ENCODE data around the gene RDX.

RDX gene

DNA sequence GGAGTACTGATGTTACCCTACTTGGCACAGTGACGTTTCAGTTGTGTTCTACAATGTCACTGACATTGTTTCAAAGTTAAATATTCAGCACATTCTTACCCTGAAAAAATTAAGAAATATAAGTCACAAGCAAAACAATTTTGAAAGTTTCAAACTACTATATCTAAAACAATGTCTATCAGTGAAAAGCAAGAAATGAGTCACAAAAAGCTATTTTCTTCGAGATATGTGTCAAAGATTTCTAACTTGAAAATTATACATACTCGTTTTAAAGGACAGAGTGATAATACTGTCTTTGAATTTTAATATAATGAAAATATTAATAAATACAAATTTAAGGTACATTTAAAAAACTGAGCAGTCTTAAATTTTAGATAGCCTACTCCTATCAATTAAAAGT, 42.9 kb downstream of the RDX start:
- Histone ChIP-seq H3K4me2 (ENCODE audit: low read depth, low read length) (no peak overlapping the region), H3K36me3 (replicated peaks; ENCODE audit: insufficient read depth, low read length) (peaks cover 6% of the 10 kb centered on the region; the same call in 1 of the 2 replicates), H3K4me3 (ENCODE audit: low read length) (no peak overlapping the region), H3K9ac (ENCODE audit: low read length) (no peak overlapping the region), H3K4me1 (ENCODE audit: low read length) (no peaks in the 10 kb centered on the region), H2AFZ (ENCODE audit: low read length) (no peak overlapping the region), H3K9me3 (replicated peaks; ENCODE audit: insufficient read depth, low read length) (no peaks in the 10 kb centered on the region), H4K20me1 (ENCODE audit: insufficient read depth, low read length) (no peaks in the 10 kb centered on the region), H3K9me2 (replicated peaks; ENCODE audit: insufficient read depth, low read length) (no peaks in the 10 kb centered on the region), H3K79me2 (ENCODE audit: low read length) (no peaks in the 10 kb centered on the region), H3F3A (ENCODE audit: insufficient read depth, low read length) (no peaks in the 10 kb centered on the region), H3K27ac (ENCODE audit: low read length) (no peak overlapping the region), H3K27me3 (replicated peaks; ENCODE audit: insufficient read depth, low read length) (no peaks in the 10 kb centered on the region)
- no peak for DNase-seq
- no peak for TF ChIP-seq EZH2phosphoT487 (IDR thresholded peaks at IDR 0.05; ENCODE audit: low read length)
- TF ChIP-seq, protein P1, sequence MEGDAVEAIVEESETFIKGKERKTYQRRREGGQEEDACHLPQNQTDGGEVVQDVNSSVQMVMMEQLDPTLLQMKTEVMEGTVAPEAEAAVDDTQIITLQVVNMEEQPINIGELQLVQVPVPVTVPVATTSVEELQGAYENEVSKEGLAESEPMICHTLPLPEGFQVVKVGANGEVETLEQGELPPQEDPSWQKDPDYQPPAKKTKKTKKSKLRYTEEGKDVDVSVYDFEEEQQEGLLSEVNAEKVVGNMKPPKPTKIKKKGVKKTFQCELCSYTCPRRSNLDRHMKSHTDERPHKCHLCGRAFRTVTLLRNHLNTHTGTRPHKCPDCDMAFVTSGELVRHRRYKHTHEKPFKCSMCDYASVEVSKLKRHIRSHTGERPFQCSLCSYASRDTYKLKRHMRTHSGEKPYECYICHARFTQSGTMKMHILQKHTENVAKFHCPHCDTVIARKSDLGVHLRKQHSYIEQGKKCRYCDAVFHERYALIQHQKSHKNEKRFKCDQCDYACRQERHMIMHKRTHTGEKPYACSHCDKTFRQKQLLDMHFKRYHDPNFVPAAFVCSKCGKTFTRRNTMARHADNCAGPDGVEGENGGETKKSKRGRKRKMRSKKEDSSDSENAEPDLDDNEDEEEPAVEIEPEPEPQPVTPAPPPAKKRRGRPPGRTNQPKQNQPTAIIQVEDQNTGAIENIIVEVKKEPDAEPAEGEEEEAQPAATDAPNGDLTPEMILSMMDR (IDR thresholded peaks at IDR 0.05; ENCODE audit: low read length) = no peak
- TF ChIP-seq EZH2 (optimal IDR thresholded peaks at IDR 0.05; ENCODE audit: low read depth, low read length) = no peak

DNA sequence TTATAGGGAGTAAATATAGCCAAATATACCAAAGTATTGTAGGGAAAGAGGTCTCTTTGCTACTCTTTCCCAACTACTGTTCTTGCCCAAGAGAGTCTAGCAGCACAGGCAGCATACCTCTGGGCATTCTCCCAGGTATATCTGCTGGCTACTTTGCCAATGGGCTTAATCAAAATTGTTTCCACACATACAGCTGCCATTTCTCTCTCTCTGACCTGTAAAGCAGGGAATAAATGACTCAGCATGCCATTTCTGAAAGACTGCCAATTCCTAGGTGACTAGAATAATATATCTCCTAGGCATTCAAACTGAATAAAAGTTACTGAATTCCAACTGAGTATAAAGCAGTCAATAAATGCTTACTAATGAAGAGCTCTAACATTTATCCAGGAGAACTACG, 44.6 kb downstream of the RDX start:
- no peaks in the 10 kb centered on the region for H3F3A ChIP-seq (ENCODE audit: insufficient read depth, low read length)
- no peaks in the 10 kb centered on the region for H3K9me3 ChIP-seq (replicated peaks; ENCODE audit: insufficient read depth, low read length)
- TF ChIP-seq EZH2 (optimal IDR thresholded peaks at IDR 0.05; ENCODE audit: low read depth, low read length) = no peak
- TF ChIP-seq EZH2phosphoT487 (IDR thresholded peaks at IDR 0.05; ENCODE audit: low read length) = no peak
- TF ChIP-seq, protein P1 (IDR thresholded peaks at IDR 0.05; ENCODE audit: low read length) = no peak
- peaks cover 4% of the 10 kb centered on the region; the same call in 1 of the 2 replicates for H3K36me3 ChIP-seq (replicated peaks; ENCODE audit: insufficient read depth, low read length)
- no peak for DNase-seq
- no peak overlapping the region for H3K9ac ChIP-seq (ENCODE audit: low read length)
- no peak overlapping the region for H3K27ac ChIP-seq (ENCODE audit: low read length)
- H3K79me2 ChIP-seq (ENCODE audit: low read length) = no peaks in the 10 kb centered on the region
- no peak overlapping the region for H3K4me2 ChIP-seq (ENCODE audit: low read depth, low read length)
- no peaks in the 10 kb centered on the region for H3K27me3 ChIP-seq (replicated peaks; ENCODE audit: insufficient read depth, low read length)
- no peak overlapping the region for H2AFZ ChIP-seq (ENCODE audit: low read length)
- H3K9me2 ChIP-seq (replicated peaks; ENCODE audit: insufficient read depth, low read length) = no peaks in the 10 kb centered on the region
- H4K20me1 ChIP-seq (ENCODE audit: insufficient read depth, low read length) = no peaks in the 10 kb centered on the region
- no peaks in the 10 kb centered on the region for H3K4me1 ChIP-seq (ENCODE audit: low read length)
- H3K4me3 ChIP-seq (ENCODE audit: low read length) = no peak overlapping the region

DNA sequence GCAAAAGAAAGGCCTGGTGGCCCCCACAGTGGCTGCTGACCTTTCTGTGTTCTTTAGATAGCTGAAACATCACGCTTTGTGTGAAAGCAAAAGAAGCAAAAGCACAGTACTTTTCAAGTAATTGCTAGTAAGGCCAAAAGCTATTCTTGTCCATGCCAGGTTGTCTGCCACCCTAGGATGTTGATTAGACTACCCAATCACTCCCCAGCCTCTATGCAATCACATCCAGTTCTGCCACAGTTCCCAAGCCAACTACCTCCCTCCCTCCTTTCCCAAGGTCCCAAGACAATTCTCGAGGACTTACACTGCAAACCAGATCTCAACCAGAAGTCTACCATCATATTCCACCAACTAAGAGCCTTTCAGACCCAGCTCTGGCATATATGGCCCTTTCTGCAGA, 46.2 kb downstream of the RDX start:
- TF ChIP-seq EZH2 (optimal IDR thresholded peaks at IDR 0.05; ENCODE audit: low read depth, low read length) = no peak
- TF ChIP-seq, protein P1 (IDR thresholded peaks at IDR 0.05; ENCODE audit: low read length) = no peak
- TF ChIP-seq EZH2phosphoT487 (IDR thresholded peaks at IDR 0.05; ENCODE audit: low read length) = no peak
- no peak overlapping the region for H2AFZ ChIP-seq (ENCODE audit: low read length)

More for the DNA sequence above, 46.2 kb downstream of the RDX start:
- H3K27me3 ChIP-seq (replicated peaks; ENCODE audit: insufficient read depth, low read length) = no peaks in the 10 kb centered on the region
- no peak overlapping the region for H3K9ac ChIP-seq (ENCODE audit: low read length)
- no peaks in the 10 kb centered on the region for H3K9me2 ChIP-seq (replicated peaks; ENCODE audit: insufficient read depth, low read length)
- H3K4me1 ChIP-seq (ENCODE audit: low read length) = no peaks in the 10 kb centered on the region
- H3K4me2 ChIP-seq (ENCODE audit: low read depth, low read length) = no peak overlapping the region
- H3K36me3 ChIP-seq (replicated peaks; ENCODE audit: insufficient read depth, low read length) = peaks cover 4% of the 10 kb centered on the region; the same call in 1 of the 2 replicates
- no peak overlapping the region for H3K27ac ChIP-seq (ENCODE audit: low read length)
- DNase-seq = no peak
- H3K79me2 ChIP-seq (ENCODE audit: low read length) = no peaks in the 10 kb centered on the region
- no peaks in the 10 kb centered on the region for H4K20me1 ChIP-seq (ENCODE audit: insufficient read depth, low read length)
- H3F3A ChIP-seq (ENCODE audit: insufficient read depth, low read length) = no peaks in the 10 kb centered on the region
- H3K4me3 ChIP-seq (ENCODE audit: low read length) = no peak overlapping the region
- no peaks in the 10 kb centered on the region for H3K9me3 ChIP-seq (replicated peaks; ENCODE audit: insufficient read depth, low read length)
